ENCODE measurements around the gene IRS1.

IRS1 gene

GRCh38 chr2:226796840-226797288 is 2.8 kb downstream of the IRS1 start:
- H3K27ac ChIP-seq (ENCODE audit: low read length) = no peak overlapping the region
- 0 out of 4 replicates have a peak overlapping the region, but pooled peaks of 1 of the 2 experiments have one; percentile 17 for H3K4me3 ChIP-seq (ENCODE audit: low read depth in 1 of 2, low read length in 2 of 2)
- 0 out of 2 replicates have a peak, but pooled peaks cover 9% of the 10 kb centered on the region for H4K20me1 ChIP-seq (ENCODE audit: insufficient read depth, low read length)
- no peaks in the 10 kb centered on the region for H3K9me3 ChIP-seq (ENCODE audit: insufficient read depth, low read length, severe bottlenecking)
- DNase-seq (peak; percentile 22), ATAC-seq (ENCODE audit: insufficient read depth, low read depth) (no peak)
- peaks cover 8% of the 10 kb centered on the region; the same call in 1 of the 2 replicates for H3K36me3 ChIP-seq (ENCODE audit: insufficient read depth, low read length)
- peaks cover 83% of the 10 kb centered on the region for H3K4me1 ChIP-seq (ENCODE audit: insufficient read depth, low read length)
- peaks cover 21% of the 10 kb centered on the region for H3K79me2 ChIP-seq (ENCODE audit: insufficient read depth, low read length)
- peak overlapping the region; percentile 57 for H3K4me2 ChIP-seq (ENCODE audit: insufficient read depth, low read length)
- no peak overlapping the region for H3K9ac ChIP-seq (ENCODE audit: low read depth, low read length)
- H3K27me3 ChIP-seq (ENCODE audit: insufficient read depth, low read length, poor library complexity) = no peaks in the 10 kb centered on the region
- TF ChIP-seq CTCF (IDR thresholded peaks at IDR 0.05; ENCODE audit: borderline replicate concordance, extremely low read depth, low read length, poor library complexity, severe bottlenecking) = peak; percentile 60
- TF ChIP-seq EZH2 (IDR thresholded peaks at IDR 0.05; ENCODE audit: borderline replicate concordance, low read depth, low read length, severe bottlenecking) = no peak
- H2AFZ ChIP-seq (ENCODE audit: low read depth, low read length) = no peak overlapping the region

GRCh38 chr2:226796012-226796839 is 3.4 kb downstream of the IRS1 start:
- H3K27ac ChIP-seq (ENCODE audit: low read length) = no peak overlapping the region
- H3K79me2 ChIP-seq (ENCODE audit: insufficient read depth, low read length) = peaks cover 21% of the 10 kb centered on the region
- peaks cover 8% of the 10 kb centered on the region; the same call in 1 of the 2 replicates for H3K36me3 ChIP-seq (ENCODE audit: insufficient read depth, low read length)
- peak overlapping the region; percentile 57 for H3K4me2 ChIP-seq (ENCODE audit: insufficient read depth, low read length)
- ATAC-seq (ENCODE audit: insufficient read depth, low read depth) (no peak), DNase-seq (no peak)
- peak overlapping the region; percentile 25; the same call in 1 of the 2 replicates for H3K9ac ChIP-seq (ENCODE audit: low read depth, low read length)
- H4K20me1 ChIP-seq (ENCODE audit: insufficient read depth, low read length) = 0 out of 2 replicates have a peak, but pooled peaks cover 9% of the 10 kb centered on the region
- TF ChIP-seq EZH2 (IDR thresholded peaks at IDR 0.05; ENCODE audit: borderline replicate concordance, low read depth, low read length, severe bottlenecking) = no peak
- no peak for TF ChIP-seq CTCF (IDR thresholded peaks at IDR 0.05; ENCODE audit: borderline replicate concordance, extremely low read depth, low read length, poor library complexity, severe bottlenecking)
- H3K4me1 ChIP-seq (ENCODE audit: insufficient read depth, low read length) = peaks cover 77% of the 10 kb centered on the region
- no peak overlapping the region for H2AFZ ChIP-seq (ENCODE audit: low read depth, low read length)
- H3K4me3 ChIP-seq (ENCODE audit: low read depth in 1 of 2, low read length in 2 of 2) = 0 out of 4 replicates have a peak overlapping the region, but pooled peaks of 1 of the 2 experiments have one; percentile 17
- H3K27me3 ChIP-seq (ENCODE audit: insufficient read depth, low read length, poor library complexity) = no peaks in the 10 kb centered on the region
- H3K9me3 ChIP-seq (ENCODE audit: insufficient read depth, low read length, severe bottlenecking) = no peaks in the 10 kb centered on the region

DNA sequence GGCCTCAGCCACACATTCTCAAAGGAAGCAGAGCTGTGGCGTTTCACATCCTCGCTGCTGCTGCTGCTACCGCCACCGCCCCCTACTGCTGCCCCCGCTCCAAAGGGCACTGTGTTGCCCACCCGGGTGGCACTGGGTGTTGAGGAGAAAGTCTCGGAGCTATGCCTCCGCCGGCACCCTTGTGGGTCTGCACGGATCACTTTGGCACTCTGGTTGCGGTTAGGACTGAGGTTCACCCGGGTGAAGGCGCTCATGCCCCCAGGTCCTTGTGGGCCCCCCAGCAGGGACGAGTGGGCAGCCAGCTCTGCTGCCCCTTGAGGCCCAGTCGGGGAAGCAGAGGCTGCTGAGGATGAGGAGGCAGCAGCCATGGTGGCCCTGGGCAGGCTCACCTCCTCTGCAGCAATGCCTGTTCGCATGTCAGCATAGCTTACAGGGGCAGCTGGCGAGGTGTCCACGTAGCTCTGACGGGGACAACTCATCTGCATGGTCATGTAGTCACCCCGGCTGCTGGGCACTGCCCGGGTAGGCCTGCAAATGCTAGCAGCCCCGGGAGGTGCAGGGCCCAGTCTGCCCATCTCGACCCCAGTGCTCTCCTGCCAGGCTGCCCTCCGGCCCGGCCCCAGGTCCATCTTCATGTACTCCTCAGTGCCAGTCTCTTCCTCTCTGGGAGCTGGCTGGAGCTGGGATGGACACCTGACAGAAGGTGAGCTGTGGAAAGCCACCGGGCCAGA is 4.2 kb downstream of the IRS1 start:
- Histone ChIP-seq H3K4me3 (ENCODE audit: low read depth in 1 of 2, low read length in 2 of 2) (peak overlapping the region in 1 of 2 experiments; percentile 43; a peak in 2 of 4 replicates), H4K20me1 (ENCODE audit: insufficient read depth, low read length) (0 out of 2 replicates have a peak, but pooled peaks cover 9% of the 10 kb centered on the region), H3K27me3 (ENCODE audit: insufficient read depth, low read length, poor library complexity) (no peaks in the 10 kb centered on the region), H2AFZ (ENCODE audit: low read depth, low read length) (no peak overlapping the region), H3K4me1 (ENCODE audit: insufficient read depth, low read length) (peaks cover 70% of the 10 kb centered on the region), H3K4me2 (ENCODE audit: insufficient read depth, low read length) (peak overlapping the region; percentile 57), H3K9ac (ENCODE audit: low read depth, low read length) (peak overlapping the region; percentile 25; the same call in 1 of the 2 replicates), H3K27ac (ENCODE audit: low read length) (no peak overlapping the region; the same call in 1 of the 2 replicates), H3K79me2 (ENCODE audit: insufficient read depth, low read length) (peaks cover 21% of the 10 kb centered on the region), H3K36me3 (ENCODE audit: insufficient read depth, low read length) (peaks cover 13% of the 10 kb centered on the region; the same call in 1 of the 2 replicates), H3K9me3 (ENCODE audit: insufficient read depth, low read length, severe bottlenecking) (no peaks in the 10 kb centered on the region)
- TF ChIP-seq CTCF (IDR thresholded peaks at IDR 0.05; ENCODE audit: borderline replicate concordance, extremely low read depth, low read length, poor library complexity, severe bottlenecking) = peak; percentile 8
- no peak for TF ChIP-seq EZH2 (IDR thresholded peaks at IDR 0.05; ENCODE audit: borderline replicate concordance, low read depth, low read length, severe bottlenecking)
- ATAC-seq (ENCODE audit: insufficient read depth, low read depth) = no peak
- DNase-seq = peak; percentile 13
